HG02642 (cell line): ENCODE data around the gene NEGR1.

Source experiments
- ATAC-seq: cut with Tn5 transposase; IDR thresholded peaks from one replicate; pipeline ENCODE4 v1.9.1; 2021; ENCODE audit warnings: mild to moderate bottlenecking; ENCODE audit not compliant: unreplicated experiment, poor library complexity

NEGR1 gene

DNA sequence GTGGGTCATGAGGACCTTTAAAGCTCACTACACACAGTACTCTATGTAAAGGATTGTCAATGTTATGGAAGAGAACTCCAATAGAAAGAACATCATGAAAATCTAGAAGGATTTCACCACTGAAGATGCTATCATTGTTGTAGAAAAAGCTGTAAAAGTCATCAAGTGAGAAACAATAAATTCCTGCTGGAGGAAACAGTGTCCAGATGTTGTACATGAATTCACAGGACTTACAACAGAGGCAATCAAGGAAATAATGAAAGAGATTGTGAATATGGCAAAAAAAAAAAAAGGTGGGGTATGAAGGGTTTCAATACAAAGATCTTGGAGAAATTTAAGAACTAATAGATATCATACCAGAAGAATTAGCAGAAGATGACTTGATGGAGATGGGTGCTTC lies 846.4 kb downstream of the NEGR1 start:
- no peak for ATAC-seq

DNA sequence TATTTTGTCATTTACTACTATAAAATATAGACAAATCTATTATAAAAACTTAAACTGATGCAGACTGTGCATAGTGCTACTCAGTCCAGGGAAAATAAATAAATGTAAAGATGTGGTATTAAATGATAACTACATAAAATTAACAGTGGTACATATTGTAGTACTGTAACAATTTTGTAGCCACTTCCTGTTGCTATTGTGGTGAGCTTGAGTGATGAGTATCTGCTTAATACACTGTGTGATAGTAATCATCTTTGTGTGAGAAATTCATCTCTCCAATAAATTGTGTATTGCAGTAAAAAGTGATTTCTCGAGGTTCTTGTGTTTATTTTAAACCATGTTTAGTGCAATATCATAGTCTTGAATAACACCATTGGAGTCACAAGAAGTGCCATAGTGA lies 848.1 kb downstream of the NEGR1 start:
- no peak for ATAC-seq

DNA sequence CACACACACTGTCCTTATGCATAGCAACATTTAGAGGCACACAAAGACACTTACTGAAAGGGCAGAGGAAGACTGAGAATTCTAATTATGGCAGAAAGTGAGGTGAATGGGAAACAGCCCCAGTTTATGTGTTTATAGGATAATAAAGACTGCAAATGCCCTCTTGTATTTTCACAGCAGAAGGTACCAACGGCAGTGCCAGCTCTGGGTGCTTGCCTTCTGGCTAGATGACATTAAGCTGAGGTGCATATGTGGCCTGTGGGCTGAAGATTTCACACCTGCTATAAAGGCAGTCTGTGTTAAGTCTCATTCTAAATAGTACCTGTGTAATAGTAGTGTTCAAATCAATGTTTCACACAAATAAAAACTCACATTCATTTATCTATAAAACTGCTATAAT lies 854.3 kb downstream of the NEGR1 start:
- ATAC-seq: no peak

DNA sequence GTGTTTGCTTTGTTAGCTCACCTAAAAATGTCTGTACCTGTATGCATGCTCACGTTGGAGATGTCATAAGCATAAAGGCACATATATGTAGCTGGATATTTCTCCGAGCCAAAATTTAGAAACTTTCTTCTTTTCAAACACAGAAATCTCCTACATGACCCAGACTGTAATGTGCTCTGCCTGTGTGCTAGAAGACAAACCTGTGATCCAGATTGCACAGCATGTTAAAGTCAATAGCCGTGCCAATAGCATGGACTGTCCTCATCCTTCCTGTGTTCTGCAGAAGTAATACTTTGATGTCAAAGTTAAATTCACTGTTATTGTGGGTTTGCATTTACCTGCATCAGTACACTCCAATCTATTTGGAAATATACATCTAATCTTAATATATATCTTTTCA lies 855.3 kb downstream of the NEGR1 start:
- ATAC-seq: no peak

DNA sequence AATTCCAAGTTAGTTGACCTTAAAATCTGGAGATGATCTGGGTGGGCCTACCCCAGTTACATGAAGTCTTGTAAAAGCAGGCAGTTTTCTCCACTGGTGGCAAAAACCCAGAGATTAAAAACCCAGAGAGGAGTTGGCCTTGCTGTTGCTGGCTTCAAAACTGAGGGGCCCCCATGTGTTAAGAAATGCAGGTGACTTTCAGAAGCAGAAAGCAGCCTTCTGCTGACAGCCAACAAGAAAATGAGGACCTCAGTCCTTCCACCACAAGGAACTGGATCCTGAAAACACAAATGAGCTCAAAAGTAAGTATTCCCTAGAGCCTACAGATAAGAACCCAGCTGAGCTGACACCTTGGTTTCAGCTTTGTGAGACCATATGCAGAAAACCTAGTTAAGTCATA lies 857.8 kb downstream of the NEGR1 start:
- ATAC-seq: no peak

DNA sequence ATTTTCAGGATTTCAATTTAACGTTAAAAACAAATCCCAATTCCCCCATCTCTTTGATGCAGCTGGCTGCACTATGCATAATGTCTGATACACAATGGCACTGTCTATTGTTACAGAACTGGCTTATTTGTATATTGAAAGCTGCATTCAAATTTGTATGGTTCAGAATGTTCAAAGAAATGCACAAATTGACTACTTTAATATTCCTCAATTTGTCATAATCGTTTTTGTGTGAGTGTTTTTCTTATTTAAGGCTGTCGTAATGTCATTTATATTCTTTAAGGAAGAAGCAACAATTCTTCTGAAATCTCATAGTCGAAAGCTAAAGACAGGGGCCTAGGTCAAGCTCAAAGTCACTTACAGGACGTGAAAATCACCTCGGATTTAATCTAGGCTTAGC lies 860.1 kb downstream of the NEGR1 start:
- no peak for ATAC-seq

DNA sequence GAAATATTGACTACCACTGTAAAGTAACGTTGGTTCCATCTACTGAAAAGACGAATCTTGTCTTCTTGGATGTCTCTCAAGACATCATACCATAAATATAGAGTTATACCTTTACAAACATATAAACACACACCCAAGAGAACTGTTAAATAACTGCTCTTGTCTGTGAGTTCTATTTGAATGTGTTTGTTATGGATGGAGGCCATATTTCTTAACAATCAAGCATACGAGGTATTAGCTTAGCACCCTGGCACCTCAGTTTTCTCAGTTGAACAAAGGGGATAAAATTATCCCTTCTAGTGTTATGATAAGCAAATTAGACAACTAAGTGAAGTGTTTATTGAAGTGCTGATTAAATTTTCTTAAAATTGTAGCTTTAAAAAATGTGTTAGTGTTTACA lies 864.9 kb downstream of the NEGR1 start:
- ATAC-seq: no peak

DNA sequence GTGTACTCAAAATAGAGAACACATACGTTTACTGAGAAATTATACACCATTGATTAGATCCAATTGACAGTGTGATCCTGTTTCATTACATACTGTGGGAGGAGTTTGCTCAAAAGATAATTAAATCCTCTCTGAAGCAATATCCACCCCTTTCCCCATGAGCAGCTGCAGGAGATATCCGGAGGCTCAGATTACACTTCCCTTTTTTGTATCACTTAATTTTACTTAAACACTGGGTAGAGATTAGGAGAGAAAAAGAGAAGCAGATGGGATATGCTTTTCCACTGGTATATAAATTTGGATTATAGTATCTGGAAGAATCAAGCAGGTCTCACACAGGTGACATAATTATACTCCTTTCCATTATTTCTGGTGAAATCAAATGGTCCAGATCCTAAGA lies 868.2 kb downstream of the NEGR1 start:
- no peak for ATAC-seq

DNA sequence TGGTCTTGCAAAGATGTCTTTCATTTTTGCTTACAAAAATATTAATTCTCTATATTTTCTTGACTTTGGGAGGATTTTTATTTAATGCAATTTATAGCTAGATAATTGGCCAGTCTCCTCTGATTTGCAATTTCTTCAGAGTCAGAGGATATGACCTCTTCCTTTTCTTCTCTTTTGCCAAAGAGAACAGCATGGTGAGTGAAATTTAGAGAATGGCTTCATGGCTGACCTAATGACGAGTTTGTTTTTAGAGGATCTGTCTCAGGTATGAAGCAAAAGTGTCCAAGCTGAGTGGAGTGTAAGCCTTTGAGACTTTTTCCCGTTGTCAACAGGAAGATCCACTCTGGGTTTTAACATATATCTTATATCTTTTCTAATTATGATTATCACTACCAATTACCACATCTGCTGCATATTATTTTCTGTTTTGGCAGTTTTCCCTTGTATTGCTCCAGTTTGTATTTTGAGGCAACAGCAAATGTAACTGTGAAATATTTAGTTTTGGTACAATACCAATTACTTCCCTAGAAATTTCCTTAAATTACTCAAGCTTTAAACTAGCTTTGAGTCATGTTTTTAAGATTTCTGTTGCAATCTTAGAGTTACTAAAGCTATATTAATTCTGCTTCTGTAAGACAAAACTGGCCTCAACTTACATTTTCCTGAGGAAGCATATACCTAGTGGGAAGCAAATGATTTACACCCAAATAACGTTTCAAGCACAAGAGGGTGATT lies 868.7 kb downstream of the NEGR1 start:
- ATAC-seq: no peak

DNA sequence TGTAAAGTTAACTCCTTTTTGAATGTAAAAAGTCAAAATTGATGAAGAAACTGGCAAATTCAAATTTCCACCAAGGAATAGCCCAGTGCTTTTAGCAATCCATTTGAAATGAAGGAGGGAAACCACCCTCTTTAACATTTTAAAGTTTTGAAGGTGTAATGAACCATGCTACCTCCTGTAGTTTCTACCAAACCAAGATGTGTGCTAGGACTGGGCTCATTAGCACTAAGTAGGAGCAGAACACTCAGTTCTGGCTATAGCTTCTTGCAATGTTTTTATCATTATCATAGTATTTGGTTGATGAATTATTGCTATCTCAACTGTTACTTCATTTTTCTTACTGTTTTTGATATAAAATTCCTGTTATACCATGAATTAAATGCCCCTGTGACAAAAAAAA lies 882.3 kb downstream of the NEGR1 start:
- no peak for ATAC-seq

DNA sequence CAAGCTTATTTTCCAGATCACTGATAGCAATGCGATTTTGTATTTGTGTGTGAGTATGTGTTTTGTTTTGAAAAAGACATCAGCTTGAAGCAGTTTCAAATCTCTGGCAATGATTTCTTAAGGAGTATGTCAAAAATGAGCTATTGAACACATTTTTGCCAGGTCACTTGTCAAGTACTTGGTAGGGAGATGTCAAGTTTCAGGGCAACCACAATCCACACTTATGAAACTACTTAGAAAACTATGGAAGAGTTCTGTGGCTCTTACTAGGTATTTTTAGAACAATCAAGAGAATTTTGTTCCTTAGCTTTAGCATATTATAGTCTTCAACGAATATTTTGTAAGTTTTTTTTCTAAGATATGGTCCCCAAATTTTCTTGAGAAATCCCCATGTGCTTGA lies 882.7 kb downstream of the NEGR1 start:
- ATAC-seq: no peak

DNA sequence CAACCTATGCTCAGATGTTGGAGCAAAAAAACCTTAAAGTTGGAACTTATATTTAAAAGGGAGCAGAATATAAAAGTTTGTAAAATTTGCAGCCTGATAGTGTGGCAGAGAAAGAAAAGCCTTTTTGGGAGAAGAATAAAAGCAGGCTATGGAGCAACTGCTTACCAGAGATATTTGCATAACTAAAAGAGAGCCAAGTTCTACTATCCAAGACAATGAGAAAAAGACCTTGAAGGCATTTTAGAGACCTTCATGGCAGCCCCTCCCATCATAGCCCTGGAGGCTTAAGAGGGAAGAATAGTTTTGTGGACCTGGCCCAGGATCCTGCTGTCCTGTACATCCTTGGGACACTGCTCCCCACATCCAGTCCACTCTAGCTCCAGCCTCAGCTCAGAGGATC lies 889.0 kb downstream of the NEGR1 start:
- no peak for ATAC-seq

DNA sequence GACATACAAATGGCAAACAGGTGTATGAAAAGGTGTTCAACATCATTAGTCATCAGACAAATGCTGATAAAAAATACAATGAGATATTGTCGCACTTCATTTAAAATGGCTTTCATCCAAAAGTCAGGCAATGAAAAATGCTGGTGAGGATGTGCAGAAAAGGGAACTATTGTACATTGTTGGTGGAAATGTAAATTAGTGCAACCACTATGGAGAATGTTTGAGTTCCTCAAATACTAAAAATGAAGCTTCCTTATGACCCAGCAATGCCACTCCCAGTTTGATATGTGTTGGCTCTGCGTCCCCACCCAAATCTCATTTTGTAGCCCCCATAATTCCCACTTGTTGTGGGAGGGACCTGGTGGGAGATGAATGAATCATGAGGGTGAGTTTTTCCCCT lies 891.8 kb downstream of the NEGR1 start:
- no peak for ATAC-seq

DNA sequence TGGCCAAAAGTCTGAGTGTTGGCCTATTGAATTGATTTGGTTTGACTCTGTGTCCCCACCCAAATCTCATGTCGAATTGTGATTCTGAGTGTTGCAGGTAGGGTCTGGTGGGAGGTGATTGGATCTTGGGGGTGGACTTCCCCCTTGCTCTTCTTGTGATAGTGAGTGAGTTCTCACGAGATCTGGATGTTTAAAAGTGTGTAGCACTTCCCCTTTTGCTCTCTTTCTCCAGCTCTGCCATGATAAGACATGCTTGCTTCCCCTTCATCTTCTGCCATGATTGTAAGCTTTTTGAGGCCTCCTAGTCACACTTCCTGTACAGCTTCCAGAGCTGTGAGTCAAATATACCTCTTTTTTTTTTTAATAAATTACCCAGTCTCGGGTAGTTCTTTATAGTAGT lies 904.5 kb downstream of the NEGR1 start:
- ATAC-seq: no peak

DNA sequence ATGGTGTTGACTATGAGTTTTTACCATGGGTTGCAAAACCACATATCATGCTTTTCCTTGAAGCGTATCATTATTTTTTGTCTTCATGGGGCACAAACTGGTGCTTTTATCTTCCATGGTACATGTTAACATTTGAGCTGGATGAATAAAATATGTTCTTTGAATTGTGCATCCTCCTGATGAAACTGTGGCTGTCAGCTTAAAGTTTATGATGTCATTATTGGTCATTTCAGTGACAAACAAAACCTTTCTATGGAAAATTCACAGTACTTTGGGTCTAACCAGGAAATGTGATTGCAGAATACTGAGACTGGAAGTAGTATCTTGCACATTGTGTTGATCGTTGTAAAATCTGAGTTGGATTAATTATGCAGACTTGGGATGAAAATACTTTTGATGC lies 909.8 kb downstream of the NEGR1 start:
- no peak for ATAC-seq

DNA sequence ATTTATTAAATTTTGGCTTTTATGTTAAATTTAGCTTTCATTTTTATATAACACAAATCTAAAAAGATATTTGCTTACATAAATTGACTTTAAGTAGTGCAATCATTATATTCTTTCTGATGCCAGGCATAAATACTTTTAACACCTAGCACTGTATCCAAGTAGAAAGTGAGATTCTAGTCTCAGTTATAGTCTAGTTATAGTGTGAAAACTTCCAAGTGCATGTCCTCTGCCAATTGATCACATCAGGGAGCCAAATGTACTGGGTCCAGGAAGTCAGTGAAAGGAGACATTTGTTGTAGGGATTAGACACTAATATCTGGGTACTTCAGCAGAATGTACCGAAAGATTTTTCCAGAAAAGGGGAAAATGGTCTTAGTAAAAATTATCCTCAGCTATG lies 910.8 kb downstream of the NEGR1 start:
- ATAC-seq: no peak

DNA sequence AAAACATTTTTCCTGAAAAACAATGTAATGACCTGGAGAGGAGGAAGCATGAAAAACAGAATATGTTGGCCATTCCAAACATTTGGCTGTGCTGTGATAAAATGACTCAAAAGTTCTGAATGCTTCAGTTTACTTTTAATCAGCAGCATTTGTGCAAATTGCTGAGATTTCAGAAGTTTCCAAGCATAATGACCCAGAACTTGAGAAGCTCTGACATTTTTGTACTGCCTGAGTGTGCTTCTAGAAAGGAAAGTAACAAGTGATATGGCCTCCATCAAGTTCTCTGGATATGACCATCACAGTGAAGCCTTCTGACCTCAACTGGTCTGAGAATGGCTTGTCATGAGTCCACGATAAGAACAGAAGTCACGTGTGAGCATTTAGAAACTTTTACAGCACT lies 918.1 kb downstream of the NEGR1 start:
- no peak for ATAC-seq

DNA sequence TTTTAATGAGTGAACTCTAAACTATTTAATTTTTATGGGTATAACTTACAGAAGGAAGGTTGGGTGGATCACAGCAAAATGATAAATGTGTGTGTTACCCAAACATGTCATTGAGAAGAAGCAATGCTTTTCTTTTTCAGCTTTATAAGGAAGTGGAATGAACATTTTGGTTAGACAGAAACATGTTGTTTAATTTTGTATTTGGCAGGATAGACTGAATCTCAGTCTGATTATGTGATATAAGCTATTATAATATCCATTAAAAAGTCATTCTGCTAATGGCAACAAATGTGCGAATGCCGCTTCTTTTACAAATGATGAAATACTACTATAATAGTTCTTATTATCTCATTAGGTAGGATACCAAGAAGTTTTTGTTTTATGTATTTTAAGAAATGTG lies 919.6 kb downstream of the NEGR1 start:
- no peak for ATAC-seq

DNA sequence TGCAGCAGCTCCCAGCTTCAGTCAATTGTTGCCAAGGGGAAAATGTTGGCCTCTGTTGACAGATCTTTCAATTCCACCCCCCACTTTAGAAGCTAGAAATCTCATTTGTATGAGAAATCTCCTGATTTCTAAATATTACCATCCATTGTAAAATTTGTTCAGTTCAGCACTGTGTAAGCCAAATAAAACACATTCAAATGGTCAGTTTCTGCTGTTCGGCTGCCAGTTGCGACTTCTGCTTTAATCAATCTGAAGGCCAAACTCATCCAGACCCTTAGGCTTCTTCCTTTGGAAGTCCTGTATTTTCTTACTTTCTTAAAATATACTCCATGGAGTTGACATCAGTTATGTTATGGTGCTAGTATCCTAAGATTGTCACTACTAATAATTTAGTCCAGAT lies 920.3 kb downstream of the NEGR1 start:
- no peak for ATAC-seq

DNA sequence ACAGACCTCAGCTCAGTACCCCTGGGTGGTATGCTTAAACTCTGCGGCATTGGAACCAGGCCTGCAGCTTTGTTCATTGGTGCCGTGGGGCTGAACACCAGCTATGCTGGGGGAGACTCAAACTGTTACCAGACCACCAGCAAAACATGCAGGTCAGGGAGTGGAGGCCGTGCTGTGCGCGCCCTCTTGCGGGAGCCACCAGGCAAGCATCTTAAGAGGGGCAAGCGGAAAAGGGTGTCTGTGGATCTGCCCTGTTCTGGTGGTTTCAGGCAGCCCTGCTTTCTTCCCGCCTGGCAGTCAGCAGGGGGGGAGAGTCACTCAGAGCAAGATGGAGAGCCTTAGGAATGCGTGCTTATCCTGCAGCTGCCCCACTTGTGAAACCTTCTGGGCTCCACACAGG lies 924.6 kb downstream of the NEGR1 start:
- ATAC-seq: no peak

DNA sequence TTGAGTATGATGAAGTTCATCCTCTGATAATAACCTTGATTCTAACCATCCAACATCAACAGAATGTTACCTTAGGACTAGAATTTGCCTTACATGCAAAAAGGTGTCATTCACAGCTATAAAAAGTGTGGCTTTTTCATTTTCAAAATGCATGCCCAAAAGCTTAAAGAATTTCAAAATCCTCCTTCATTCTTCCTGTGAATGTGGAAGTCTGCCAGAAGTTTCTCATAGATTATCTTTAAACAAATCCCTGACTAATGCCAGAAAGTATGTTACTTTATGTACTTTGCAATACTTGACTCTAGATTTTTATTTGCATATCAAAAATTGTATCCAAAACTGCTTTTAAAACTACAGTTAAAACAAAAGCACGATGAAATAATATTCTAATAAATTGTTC lies 930.9 kb downstream of the NEGR1 start:
- ATAC-seq: no peak

DNA sequence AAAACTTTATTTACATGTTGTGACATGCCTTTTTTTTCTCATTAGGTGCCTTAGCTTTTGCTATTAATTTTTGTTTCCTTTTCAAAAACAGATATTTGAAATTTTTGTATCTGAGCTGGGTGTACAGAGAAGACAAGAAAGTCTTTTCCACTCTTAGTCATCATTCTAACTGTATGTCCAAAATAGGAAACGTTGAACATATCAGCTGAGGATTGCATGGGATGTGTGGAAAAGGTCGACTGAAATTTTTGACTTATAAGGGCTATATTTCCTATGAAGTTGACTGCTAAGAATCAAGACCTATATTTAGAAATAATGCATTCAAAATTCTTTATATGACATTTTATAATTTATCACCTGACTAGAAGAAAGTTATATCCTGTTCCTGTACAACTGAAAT lies 931.5 kb downstream of the NEGR1 start:
- ATAC-seq: no peak

DNA sequence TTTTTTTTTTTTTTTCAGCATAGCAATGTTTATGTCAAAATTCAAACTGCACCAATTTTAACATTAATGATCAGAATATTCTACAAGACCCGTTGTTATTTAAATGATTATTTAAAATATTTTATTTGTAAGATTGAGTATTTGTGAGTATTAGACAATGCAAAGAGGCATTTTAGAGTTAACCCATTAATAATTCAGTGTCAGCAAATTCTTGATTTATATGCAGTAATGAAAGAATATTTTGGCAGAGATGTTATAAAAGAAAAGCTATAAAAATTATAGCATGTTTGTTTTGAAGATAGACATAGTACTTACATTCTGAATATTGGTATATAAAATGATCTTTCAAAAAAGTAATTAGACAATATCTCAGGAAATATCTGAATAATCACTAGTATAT lies 932.0 kb downstream of the NEGR1 start:
- ATAC-seq: no peak
